ENCODE results near the gene KIF5B.

Gene KIF5B

DNA sequence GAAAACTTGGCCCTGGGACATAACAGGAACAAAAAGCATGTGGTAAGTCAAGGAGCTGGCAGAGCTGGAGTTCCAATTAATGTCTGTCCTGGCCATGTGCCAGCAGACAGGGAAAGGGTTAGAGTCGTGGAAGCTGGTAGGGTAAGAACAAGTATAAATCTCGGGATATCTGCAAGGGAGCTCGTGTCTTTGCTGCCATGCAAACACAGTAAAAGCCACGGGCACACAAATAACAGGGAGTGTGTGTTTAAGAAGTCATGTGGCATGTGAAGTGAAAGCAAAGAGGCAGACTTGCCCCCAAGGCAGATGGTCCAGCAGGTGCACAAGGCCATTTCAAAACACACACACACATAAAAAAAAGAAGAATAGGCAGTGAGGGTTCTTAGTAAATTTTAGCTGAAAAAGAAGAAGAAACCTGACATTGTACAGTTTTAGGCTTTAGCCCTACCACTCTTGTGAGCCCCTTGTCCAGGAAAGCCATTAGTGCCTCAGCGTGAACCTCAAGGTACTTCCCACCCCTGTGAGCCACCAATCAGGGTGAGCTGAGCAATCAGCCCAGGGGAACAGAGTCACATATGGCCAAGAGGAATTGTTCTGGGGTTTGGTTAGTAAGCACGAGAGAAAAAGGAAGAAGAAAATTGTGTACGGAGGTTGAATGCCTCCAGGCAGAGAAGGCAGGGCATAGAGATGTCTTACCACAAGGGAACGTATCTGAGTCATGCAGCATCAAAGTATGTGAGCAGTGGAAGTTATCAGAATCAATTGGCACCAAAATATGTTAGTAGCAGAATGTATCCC, 94.7 kb downstream of the KIF5B start:
- DNase-seq (ENCODE audit: low read depth in 3 of 3), result no peak

DNA sequence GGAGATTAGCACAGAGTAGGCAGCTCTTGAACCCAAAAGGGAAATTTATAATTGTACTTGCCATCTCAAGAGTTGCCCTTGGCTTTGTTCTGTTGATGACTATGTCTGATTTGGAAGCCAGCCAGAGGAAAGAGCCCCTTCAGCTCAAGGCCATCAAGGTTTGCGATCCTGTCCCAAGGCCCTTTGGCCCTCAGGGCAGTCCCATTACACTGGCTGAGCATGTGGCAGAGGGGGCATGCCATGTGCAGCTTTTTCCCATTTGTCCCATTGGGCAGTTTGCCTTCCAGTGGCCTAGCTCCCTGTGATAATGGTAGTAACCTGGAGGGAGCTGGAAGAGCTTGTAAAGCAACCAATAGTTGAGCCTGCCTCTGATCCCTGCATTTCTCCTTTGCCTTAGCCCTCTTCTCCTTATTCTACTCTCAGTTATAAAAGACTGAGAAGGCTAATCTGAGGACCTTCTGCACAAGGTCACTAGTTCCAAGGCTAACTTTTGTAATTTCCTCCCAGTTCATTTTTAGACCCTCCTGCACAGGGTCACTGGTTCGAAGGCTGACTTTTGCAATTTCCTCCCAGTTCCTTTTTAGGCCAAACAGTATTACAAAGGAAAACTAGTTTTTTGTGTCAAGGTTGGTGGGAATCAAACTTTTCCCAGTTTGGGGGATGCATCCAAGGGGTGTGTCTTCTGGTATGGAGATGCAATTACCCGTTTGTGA, 96.6 kb downstream of the KIF5B start:
- DNase-seq (ENCODE audit: low read depth in 3 of 3), result no peak

Measured in stimulated activated CD4-positive, alpha-beta T cell treated with anti-CD3 and anti-CD28 coated beads, TNF-alpha, amount 100 ng/mL, for 24 hours (primary cell).